GM12892 (cell line): Measurements from ENCODE around the gene IFITM5.

Source experiments
- POLR2A ChIP-seq: IDR thresholded peaks from 2 replicates; pipeline ENCODE4 v1.6.1; 2011; ENCODE audit warnings: low read depth, low read length, control low read depth
- POLR2AphosphoS5 ChIP-seq: IDR thresholded peaks from 2 replicates; pipeline ENCODE4 v1.6.1; 2011; ENCODE audit warnings: low read depth, low read length, control low read depth
- TAF1 ChIP-seq: IDR thresholded peaks from 2 replicates; pipeline ENCODE4 v1.6.1; 2011; ENCODE audit warnings: low read depth, mild to moderate bottlenecking, control low read depth, low read length, borderline replicate concordance

DNA sequence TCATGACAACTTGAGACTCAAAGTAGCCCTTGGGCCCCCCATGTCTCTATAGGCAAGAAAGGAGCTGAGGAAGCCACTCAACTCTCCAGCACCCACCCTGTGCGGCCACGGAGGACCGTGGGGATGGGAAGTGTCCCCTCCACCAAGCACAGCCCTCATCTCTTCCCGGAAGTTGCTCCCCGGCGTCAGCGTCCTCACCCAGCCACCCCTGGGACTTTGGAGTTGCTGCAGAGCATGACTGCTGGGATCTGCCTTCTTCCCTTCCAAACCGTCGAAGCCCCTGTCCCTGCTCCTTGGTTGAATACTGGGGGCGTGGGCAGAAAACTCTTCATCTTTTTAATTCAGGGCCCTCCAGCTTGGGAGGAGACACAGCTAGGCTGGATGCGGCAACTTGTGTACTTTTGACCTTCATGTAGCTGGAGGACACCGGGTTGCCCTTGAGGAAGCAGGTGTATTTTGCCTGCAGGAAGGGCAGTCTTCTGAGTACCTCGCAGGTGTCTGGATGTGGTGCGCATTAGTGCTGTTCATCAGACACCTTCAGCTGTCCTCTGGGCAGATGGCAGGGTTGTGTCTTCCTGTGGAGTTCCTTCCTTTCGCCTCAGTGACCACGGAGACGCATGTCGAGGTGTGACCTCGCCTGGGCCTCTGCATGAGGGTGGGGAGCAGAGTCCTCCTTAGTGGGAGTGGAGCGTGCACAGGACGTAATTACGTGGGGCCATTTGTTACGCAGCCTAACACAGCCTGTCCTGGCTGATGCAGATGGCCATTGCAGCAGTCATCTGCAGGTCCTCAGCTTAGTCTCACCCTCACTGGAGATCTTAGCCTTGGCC lies 33.5 kb upstream of the IFITM5 start:
- no peak for TF ChIP-seq POLR2A
- no peak for TF ChIP-seq POLR2AphosphoS5
- TF ChIP-seq TAF1: no peak
